GM12875 (cell line): Measurements from ENCODE around the gene TRIO.

Experiments used
- H3K4me3 ChIP-seq: one replicate; pipeline ENCODE4 v1.5.1; 2011; ENCODE audit warnings: low read depth, low read length, control low read depth
- CTCF ChIP-seq: IDR thresholded peaks from 2 replicates; pipeline ENCODE4 v1.5.1; 2011; ENCODE audit warnings: low read depth, mild to moderate bottlenecking, control low read depth, inconsistent platforms, low read length, moderate library complexity, borderline replicate concordance; ENCODE audit not compliant: insufficient read depth

Gene TRIO

GRCh38 chr5:14407051-14407450 lies 263.9 kb downstream of the TRIO start:
- no peak for TF ChIP-seq CTCF
- H3K4me3 ChIP-seq, result no peak overlapping the region

GRCh38 chr5:14407746-14408175 lies 264.6 kb downstream of the TRIO start:
- TF ChIP-seq CTCF, result no peak

GRCh38 chr5:14408969-14409586 lies 265.9 kb downstream of the TRIO start:
- no peak overlapping the region for H3K4me3 ChIP-seq
- no peak for TF ChIP-seq CTCF

More at GRCh38 chr5:14407746-14408175, 264.6 kb downstream of the TRIO start:
- no peak overlapping the region for H3K4me3 ChIP-seq

GRCh38 chr5:14410068-14410393 lies 266.9 kb downstream of the TRIO start:
- no peak for TF ChIP-seq CTCF
- no peak overlapping the region for H3K4me3 ChIP-seq

GRCh38 chr5:14410394-14411201 lies 267.5 kb downstream of the TRIO start:
- TF ChIP-seq CTCF, result no peak

GRCh38 chr5:14411216-14411615 lies 268.1 kb downstream of the TRIO start:
- no peak overlapping the region for H3K4me3 ChIP-seq
- no peak for TF ChIP-seq CTCF

More at GRCh38 chr5:14410394-14411201, 267.5 kb downstream of the TRIO start:
- no peak overlapping the region for H3K4me3 ChIP-seq

GRCh38 chr5:14413331-14413750 lies 270.2 kb downstream of the TRIO start:
- H3K4me3 ChIP-seq, result no peak overlapping the region
- TF ChIP-seq CTCF, result no peak
